ENCODE measurements around the gene REG4. TPM values are rescaled to one million over a fixed set of nuclear protein-coding genes. Genes with fewer than 3 reads are reported as not detected.

Gene REG4
- total and polyA plus RNA-seq, 2 donors (not counting 3 experiments of a cell fraction or from before 2014, with no cell fraction given): not detected

DNA sequence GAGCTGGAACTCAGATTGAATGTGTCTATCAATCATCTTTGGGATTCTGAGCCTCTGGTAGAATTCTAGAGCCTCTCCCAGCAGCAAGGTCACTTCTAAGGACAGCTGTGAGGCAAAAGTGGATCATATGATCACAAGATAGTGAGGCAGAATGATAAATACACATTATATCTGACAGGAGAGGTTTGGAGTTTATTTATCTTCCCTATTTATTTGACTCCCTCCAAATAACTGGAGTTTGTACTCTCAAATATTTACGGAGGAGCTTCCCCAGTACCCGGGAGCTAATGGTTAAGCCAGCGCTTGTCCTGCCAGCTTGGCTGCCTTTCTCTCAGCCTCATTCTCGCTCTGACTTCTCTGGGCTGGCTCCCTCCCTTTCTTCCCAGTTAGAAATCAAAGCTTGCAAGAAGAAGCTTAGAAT lies 44.9 kb downstream of the REG4 start:
- no peaks in the 10 kb centered on the region for H4K20me1 ChIP-seq (replicated peaks; ENCODE audit: control insufficient read depth, extremely low read depth, insufficient read depth, low read length)
- no peaks in the 10 kb centered on the region for H3K4me1 ChIP-seq (ENCODE audit: control insufficient read depth, extremely low read depth, insufficient read depth, low read length)
- TF ChIP-seq MYC (IDR thresholded peaks at IDR 0.05; ENCODE audit: low read depth, low read length) (no peak), GATA2 (IDR thresholded peaks at IDR 0.05; ENCODE audit: insufficient read depth, insufficient read length, low read depth, low read length) (no peak), POLR2A (IDR thresholded peaks at IDR 0.05; ENCODE audit: low read depth, low read length) (no peak), POLR2AphosphoS5 (IDR thresholded peaks at IDR 0.05; ENCODE audit: insufficient read depth, low read depth, low read length) (no peak), FOS (IDR thresholded peaks at IDR 0.05; ENCODE audit: borderline replicate concordance, insufficient read depth, low read length) (no peak), MAX (IDR thresholded peaks at IDR 0.05; ENCODE audit: insufficient read depth, insufficient read length) (no peak), EZH2 (IDR thresholded peaks at IDR 0.05; ENCODE audit: borderline replicate concordance, low read depth, low read length, severe bottlenecking) (no peak), JUN (IDR thresholded peaks at IDR 0.05; ENCODE audit: borderline replicate concordance, insufficient read depth, insufficient read length, low read depth) (no peak)
- TF ChIP-seq, protein P1, sequence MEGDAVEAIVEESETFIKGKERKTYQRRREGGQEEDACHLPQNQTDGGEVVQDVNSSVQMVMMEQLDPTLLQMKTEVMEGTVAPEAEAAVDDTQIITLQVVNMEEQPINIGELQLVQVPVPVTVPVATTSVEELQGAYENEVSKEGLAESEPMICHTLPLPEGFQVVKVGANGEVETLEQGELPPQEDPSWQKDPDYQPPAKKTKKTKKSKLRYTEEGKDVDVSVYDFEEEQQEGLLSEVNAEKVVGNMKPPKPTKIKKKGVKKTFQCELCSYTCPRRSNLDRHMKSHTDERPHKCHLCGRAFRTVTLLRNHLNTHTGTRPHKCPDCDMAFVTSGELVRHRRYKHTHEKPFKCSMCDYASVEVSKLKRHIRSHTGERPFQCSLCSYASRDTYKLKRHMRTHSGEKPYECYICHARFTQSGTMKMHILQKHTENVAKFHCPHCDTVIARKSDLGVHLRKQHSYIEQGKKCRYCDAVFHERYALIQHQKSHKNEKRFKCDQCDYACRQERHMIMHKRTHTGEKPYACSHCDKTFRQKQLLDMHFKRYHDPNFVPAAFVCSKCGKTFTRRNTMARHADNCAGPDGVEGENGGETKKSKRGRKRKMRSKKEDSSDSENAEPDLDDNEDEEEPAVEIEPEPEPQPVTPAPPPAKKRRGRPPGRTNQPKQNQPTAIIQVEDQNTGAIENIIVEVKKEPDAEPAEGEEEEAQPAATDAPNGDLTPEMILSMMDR (IDR thresholded peaks at IDR 0.05; ENCODE audit: extremely low read depth in 1 of 2, insufficient read depth in 1 of 2, low read depth in 1 of 2, low read length in 2 of 2): no peak
- FAIRE-seq: no peak
- no peak overlapping the region for H3K27ac ChIP-seq (ENCODE audit: insufficient read depth, low read depth, low read length)
- DNase-seq (ENCODE audit: low read depth, low spot score): no peak
- H3K4me2 ChIP-seq (ENCODE audit: insufficient read depth, low read length): no peak overlapping the region
- H3K9me1 ChIP-seq (replicated peaks; ENCODE audit: control insufficient read depth, extremely low read depth, insufficient read depth, low read length): no peaks in the 10 kb centered on the region
- H3K9ac ChIP-seq (replicated peaks; ENCODE audit: extremely low read depth, insufficient read depth, low read length): no peak overlapping the region
- dilution Hi-C loops (cut with MboI; ENCODE audit: extremely low pct_ligation_motif_present, low sequenced_read_pairs): no loop called here
- no TSS peak for BruUV-seq (replicated peaks)
- no peaks in the 10 kb centered on the region for H3K9me3 ChIP-seq (replicated peaks; ENCODE audit: control insufficient read depth, insufficient read depth, low read length)
- no peaks in the 10 kb centered on the region for H3K79me2 ChIP-seq (ENCODE audit: control insufficient read depth, insufficient read depth, low read length)
- POLR2A ChIA-PET: no interaction called here
- no peaks in the 10 kb centered on the region for H3K36me3 ChIP-seq (ENCODE audit: control insufficient read depth in 2 of 2, extremely low read depth in 1 of 2, insufficient read depth in 2 of 2, low read length in 2 of 2)
- H2AFZ ChIP-seq (ENCODE audit: low read depth, low read length): no peak overlapping the region
- peaks cover 10 to 24% of the 10 kb centered on the region in 2 experiments for H3K27me3 ChIP-seq (ENCODE audit: control insufficient read depth in 2 of 2, insufficient read depth in 2 of 2, low read length in 2 of 2)
- CTCF ChIA-PET: interaction anchor here (0.7 to 1.4 kb wide), 4 partner anchors 10 to 42 kb away, joined by 3 to 6 read pairs (median 4); no protein-coding TSS in a partner anchor
- intact Hi-C loops (cut with micrococcal nuclease): no loop called here
- H3K4me3 ChIP-seq (replicated peaks in 1 of 3; ENCODE audit: insufficient read depth in 1 of 3, low read depth in 1 of 3, low read length in 3 of 3): no peak overlapping the region
